NB4 (cell line): ENCODE data around the gene SELPLG.

Source experiments
- TF ChIP-seq, protein P1 (sequence below): IDR thresholded peaks from 2 replicates; pipeline ENCODE4 v1.6.1; 2011; ENCODE audit warnings: low read depth, low read length
- TF ChIP-seq, protein P2 (sequence below): IDR thresholded peaks from one replicate; pipeline ENCODE4 v1.5.1; 2012; ENCODE audit warnings: low read depth, low read length

DNA sequence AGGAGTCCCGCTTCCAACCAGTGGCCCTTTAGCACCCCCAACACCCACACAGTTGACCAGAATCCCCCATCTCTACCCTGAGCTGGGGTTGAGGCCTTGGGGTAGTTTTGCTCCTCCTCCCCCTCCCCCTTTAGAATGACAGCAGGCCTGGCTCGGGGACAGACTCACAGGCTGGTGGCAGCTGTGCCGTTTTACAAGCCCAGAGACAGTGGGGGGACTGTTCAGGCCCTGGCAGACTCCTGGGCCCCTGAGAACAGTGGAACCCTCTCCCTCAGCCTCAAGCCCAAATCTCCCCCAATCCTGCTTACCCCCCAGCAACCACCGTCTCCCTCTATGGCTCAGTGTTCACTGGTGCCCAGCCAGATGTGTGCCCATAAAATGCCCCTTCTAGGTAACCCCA is 45.9 kb downstream of the SELPLG start:
- TF ChIP-seq, protein P1, sequence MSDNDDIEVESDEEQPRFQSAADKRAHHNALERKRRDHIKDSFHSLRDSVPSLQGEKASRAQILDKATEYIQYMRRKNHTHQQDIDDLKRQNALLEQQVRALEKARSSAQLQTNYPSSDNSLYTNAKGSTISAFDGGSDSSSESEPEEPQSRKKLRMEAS: no peak
- TF ChIP-seq, protein P2, sequence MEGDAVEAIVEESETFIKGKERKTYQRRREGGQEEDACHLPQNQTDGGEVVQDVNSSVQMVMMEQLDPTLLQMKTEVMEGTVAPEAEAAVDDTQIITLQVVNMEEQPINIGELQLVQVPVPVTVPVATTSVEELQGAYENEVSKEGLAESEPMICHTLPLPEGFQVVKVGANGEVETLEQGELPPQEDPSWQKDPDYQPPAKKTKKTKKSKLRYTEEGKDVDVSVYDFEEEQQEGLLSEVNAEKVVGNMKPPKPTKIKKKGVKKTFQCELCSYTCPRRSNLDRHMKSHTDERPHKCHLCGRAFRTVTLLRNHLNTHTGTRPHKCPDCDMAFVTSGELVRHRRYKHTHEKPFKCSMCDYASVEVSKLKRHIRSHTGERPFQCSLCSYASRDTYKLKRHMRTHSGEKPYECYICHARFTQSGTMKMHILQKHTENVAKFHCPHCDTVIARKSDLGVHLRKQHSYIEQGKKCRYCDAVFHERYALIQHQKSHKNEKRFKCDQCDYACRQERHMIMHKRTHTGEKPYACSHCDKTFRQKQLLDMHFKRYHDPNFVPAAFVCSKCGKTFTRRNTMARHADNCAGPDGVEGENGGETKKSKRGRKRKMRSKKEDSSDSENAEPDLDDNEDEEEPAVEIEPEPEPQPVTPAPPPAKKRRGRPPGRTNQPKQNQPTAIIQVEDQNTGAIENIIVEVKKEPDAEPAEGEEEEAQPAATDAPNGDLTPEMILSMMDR: no peak
